ENCODE results near the gene GRIN2A.

DNA sequence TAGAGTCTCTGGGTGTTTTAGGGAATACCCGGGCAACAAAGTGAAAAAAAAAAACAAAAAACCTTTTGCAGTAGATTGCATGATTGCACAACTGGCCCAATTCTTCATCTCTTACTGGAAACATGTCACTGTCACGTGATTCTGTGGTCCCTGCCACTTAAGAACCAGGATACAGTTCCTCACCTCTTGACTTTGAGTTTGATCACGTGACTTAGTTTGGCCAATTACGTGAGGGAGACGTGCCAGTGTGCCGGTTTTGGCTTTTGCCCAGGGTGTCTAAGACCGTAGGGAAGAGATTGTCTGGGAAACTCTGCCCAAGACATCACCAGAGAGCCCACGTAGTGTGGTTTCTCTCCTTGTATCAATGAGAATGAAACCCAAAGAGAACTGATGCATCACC lies 88.7 kb downstream of the GRIN2A start:
- TF ChIP-seq CTCF (IDR thresholded peaks at IDR 0.05) (no peak), POLR2AphosphoS5 (IDR thresholded peaks at IDR 0.05) (no peak), POLR2A (IDR thresholded peaks at IDR 0.05) (no peak), EP300 (IDR thresholded peaks at IDR 0.05) (no peak)
